Duodenal mucosa (tissue), 2 donors: ENCODE results near the gene N4BP2.
"Not testable (repeated sequence)": the region's sequence is repeated elsewhere in the genome, so short reads cannot be mapped to it uniquely, and the experiment has no call there.

ENCODE experiments used
- H3K27ac ChIP-seq: one replicate; pipeline ENCODE4 v1.7.0; 2013; ENCODE audit warnings: low read depth, low read length
- H3K27me3 ChIP-seq, 2 donors: one replicate each; pipeline ENCODE4 v1.7.0; 2013; ENCODE audit warnings: low read length in 2 of 2, control low read depth in 1 of 2; ENCODE audit not compliant: insufficient read depth in 2 of 2, control insufficient read depth in 1 of 2
- H3K36me3 ChIP-seq, 2 donors: one replicate each; pipeline ENCODE4 v1.7.0; 2013; ENCODE audit warnings: low read length in 2 of 2, control low read depth in 1 of 2; ENCODE audit not compliant: insufficient read depth in 2 of 2, control insufficient read depth in 1 of 2
- H3K4me1 ChIP-seq, 2 donors: one replicate each; pipeline ENCODE4 v1.7.0; 2013; ENCODE audit warnings: low read length in 2 of 2, control low read depth in 1 of 2; ENCODE audit not compliant: insufficient read depth in 2 of 2, control insufficient read depth in 1 of 2
- H3K4me3 ChIP-seq, 2 donors: one replicate each; pipeline ENCODE4 v1.7.0; 2013; ENCODE audit warnings: low read length in 2 of 2, low read depth in 1 of 2
- H3K9ac ChIP-seq, 2 donors: one replicate each; pipeline ENCODE4 v1.7.0; 2013; ENCODE audit warnings: low read length in 2 of 2, low read depth in 1 of 2
- H3K9me3 ChIP-seq, 2 donors: one replicate each; pipeline ENCODE4 v1.7.0; 2013; ENCODE audit warnings: low read length in 2 of 2, control low read depth in 1 of 2; ENCODE audit not compliant: control insufficient read depth in 1 of 2

N4BP2 gene

GRCh38 chr4:40056716-40057585, at the start of gene N4BP2:
Gene N4BP2, plus strand, starts transcription at chr4:40056850. Its CDS starts 40,491 bp downstream, at chr4:40097341.
- H3K9me3 ChIP-seq = no peaks in the 10 kb centered on the region
- no peaks in the 10 kb centered on the region for H3K27me3 ChIP-seq
- H3K4me1 ChIP-seq = peaks cover 0 to 17% of the 10 kb centered on the region in 2 donors
- H3K36me3 ChIP-seq = no peaks in the 10 kb centered on the region
- peak within 1 kb of the TSS; percentile 91 to 94 for H3K9ac ChIP-seq
- peak within 1 kb of the TSS; percentile 73 to 93 for H3K4me3 ChIP-seq
- H3K27ac ChIP-seq = peak within 1 kb of the TSS; percentile 98

- H3K27ac ChIP-seq = no peak overlapping the region
- no peaks in the 10 kb centered on the region for H3K4me1 ChIP-seq
- H3K36me3 ChIP-seq = no peaks in the 10 kb centered on the region
- H3K27me3 ChIP-seq = no peaks in the 10 kb centered on the region
- H3K4me3 ChIP-seq = no peak overlapping the region
- no peaks in the 10 kb centered on the region for H3K9me3 ChIP-seq
- no peak overlapping the region for H3K9ac ChIP-seq
These were observed 40.6 kb upstream of the N4BP2 start for GRCh38 chr4:40016007-40016406.

GRCh38 chr4:40020221-40020620, 36.4 kb upstream of the N4BP2 start:
- H3K36me3 ChIP-seq = no peaks in the 10 kb centered on the region
- no peaks in the 10 kb centered on the region for H3K27me3 ChIP-seq
- no peaks in the 10 kb centered on the region for H3K9me3 ChIP-seq
- no peak overlapping the region for H3K9ac ChIP-seq
- no peak overlapping the region for H3K27ac ChIP-seq
- no peaks in the 10 kb centered on the region for H3K4me1 ChIP-seq
- H3K4me3 ChIP-seq = no peak overlapping the region

- not testable (repeated sequence) for H3K27me3 ChIP-seq, H3K27ac ChIP-seq, H3K4me1 ChIP-seq, H3K36me3 ChIP-seq, H3K9ac ChIP-seq, H3K4me3 ChIP-seq, H3K9me3 ChIP-seq
These were observed 35.5 kb upstream of the N4BP2 start for GRCh38 chr4:40021116-40021515.

GRCh38 chr4:40024049-40024448, 32.6 kb upstream of the N4BP2 start:
- H3K9me3 ChIP-seq, H3K27ac ChIP-seq, H3K27me3 ChIP-seq, H3K4me3 ChIP-seq, H3K4me1 ChIP-seq, H3K9ac ChIP-seq, H3K36me3 ChIP-seq: not testable (repeated sequence)

GRCh38 chr4:40032785-40033184, 23.9 kb upstream of the N4BP2 start:
- H3K4me3 ChIP-seq = no peak overlapping the region
- no peak overlapping the region for H3K9ac ChIP-seq
- no peaks in the 10 kb centered on the region for H3K36me3 ChIP-seq
- no peaks in the 10 kb centered on the region for H3K9me3 ChIP-seq
- no peak overlapping the region for H3K27ac ChIP-seq
- no peaks in the 10 kb centered on the region for H3K4me1 ChIP-seq
- H3K27me3 ChIP-seq = no peaks in the 10 kb centered on the region

GRCh38 chr4:40033613-40034012, 23.0 kb upstream of the N4BP2 start:
- no peak overlapping the region for H3K9ac ChIP-seq
- H3K27me3 ChIP-seq = no peaks in the 10 kb centered on the region
- H3K27ac ChIP-seq = no peak overlapping the region
- no peaks in the 10 kb centered on the region for H3K4me1 ChIP-seq
- H3K4me3 ChIP-seq = no peak overlapping the region
- H3K9me3 ChIP-seq = no peaks in the 10 kb centered on the region
- no peaks in the 10 kb centered on the region for H3K36me3 ChIP-seq

- Histone ChIP-seq H3K9ac (no peak overlapping the region), H3K27me3 (no peaks in the 10 kb centered on the region), H3K4me3 (no peak overlapping the region), H3K36me3 (no peaks in the 10 kb centered on the region), H3K4me1 (no peaks in the 10 kb centered on the region), H3K27ac (no peak overlapping the region), H3K9me3 (no peaks in the 10 kb centered on the region)
These were observed 17.7 kb upstream of the N4BP2 start for GRCh38 chr4:40038977-40039376.

GRCh38 chr4:40040908-40041307, 15.7 kb upstream of the N4BP2 start:
- H3K36me3 ChIP-seq = no peaks in the 10 kb centered on the region
- H3K4me1 ChIP-seq = no peaks in the 10 kb centered on the region
- no peaks in the 10 kb centered on the region for H3K27me3 ChIP-seq
- H3K9me3 ChIP-seq = no peaks in the 10 kb centered on the region
- no peak overlapping the region for H3K4me3 ChIP-seq
- H3K9ac ChIP-seq = no peak overlapping the region
- H3K27ac ChIP-seq = no peak overlapping the region

GRCh38 chr4:40043786-40044185, 12.9 kb upstream of the N4BP2 start:
- Histone ChIP-seq H3K9me3 (no peaks in the 10 kb centered on the region), H3K9ac (no peak overlapping the region), H3K4me3 (no peak overlapping the region), H3K27ac (no peak overlapping the region), H3K36me3 (no peaks in the 10 kb centered on the region), H3K4me1 (peaks cover 0 to 3% of the 10 kb centered on the region in 2 donors), H3K27me3 (no peaks in the 10 kb centered on the region)
